Activated CD4-positive, alpha-beta T cell treated with anti-CD3 and anti-CD28 coated beads, Interleukin-2, amount 50 U/mL, for 24 hours (primary cell): Measurements from ENCODE around the gene SH2B3.
A peak's percentile ranks its signal among the peaks of the same experiment; 100 is the strongest.
"Not testable (repeated sequence)": the region's sequence is repeated elsewhere in the genome, so short reads cannot be mapped to it uniquely, and the experiment has no call there.

Experiments
- DNase-seq, 2 donors: peaks; one replicate each; pipeline ENCODE4 v3.0.0-alpha.2; 2020; ENCODE audit warnings: low read depth in 1 of 2, low spot score in 1 of 2

The SH2B3 gene

DNA sequence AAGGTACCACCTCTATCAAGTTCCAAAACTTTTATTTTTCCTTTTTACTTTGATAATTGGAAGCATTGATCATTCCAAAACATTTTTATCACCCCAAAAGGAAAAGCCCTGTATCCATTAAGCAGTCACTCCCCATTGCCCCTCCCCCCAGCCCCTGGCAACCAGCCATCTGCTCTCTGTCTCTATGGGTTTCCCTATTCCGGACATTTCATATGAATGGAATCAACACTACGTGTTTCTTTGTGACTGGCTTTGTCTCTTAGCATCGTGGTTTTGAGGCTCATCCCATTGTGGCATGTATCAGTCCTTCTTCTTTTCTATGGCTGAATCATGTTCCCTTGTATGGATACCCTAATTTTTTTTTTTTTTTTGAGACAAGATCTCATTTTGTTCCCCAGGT lies 18.8 kb upstream of the SH2B3 start:
- no peak for DNase-seq

DNA sequence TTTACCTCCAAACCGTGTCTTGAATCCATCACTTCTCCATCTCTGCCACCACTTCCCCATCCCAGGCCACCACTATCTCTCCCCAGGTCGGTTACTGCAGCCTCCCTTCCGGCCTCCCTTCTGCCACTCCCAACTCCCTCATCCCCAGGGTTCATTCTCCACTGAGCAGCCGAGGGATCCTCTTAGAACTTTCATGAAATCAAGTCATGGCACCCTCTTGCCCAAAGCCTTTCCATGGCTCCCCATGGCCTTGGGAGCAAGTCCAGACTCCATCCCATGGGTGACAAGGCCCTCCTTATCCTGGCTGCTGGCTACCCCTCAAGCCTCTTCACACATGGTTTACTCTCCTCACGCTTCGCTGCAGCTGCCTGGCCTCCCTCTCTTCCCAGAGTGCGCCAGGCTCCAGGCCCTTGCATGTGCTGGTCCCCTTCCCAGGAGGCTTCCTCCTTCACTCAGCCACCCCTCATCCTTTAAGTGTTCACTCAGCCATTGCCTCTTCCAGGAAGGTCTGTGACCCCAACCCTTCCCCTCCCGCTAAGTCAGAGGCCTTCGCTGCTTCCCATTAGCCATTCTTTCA lies 17.9 kb upstream of the SH2B3 start:
- no peak for DNase-seq

DNA sequence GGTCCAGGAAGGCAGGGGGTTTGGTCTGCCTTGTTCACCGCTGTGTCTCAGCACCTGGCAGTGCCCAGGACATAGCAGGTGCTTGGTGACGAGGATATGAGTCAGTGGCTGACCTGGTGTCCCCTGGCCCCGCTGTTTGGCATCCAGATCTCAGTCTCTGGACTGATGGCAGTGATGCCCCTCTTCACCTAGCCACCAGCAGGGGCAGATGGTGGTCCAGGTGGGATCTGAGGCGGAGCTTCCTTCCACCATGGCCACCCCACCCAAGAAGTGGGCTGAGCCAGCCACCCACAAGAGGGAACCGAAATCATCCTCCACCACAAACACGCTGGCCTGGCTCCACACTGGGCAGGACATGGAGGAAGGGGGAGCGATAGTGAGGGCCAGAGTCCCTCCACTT lies 16.1 kb upstream of the SH2B3 start:
- no peak for DNase-seq

- no peak for DNase-seq
Measured at GRCh38 chr12:111390910-111391309, 14.8 kb upstream of the SH2B3 start.

- no peak for DNase-seq
Measured at GRCh38 chr12:111393700-111394300, 11.9 kb upstream of the SH2B3 start.

DNA sequence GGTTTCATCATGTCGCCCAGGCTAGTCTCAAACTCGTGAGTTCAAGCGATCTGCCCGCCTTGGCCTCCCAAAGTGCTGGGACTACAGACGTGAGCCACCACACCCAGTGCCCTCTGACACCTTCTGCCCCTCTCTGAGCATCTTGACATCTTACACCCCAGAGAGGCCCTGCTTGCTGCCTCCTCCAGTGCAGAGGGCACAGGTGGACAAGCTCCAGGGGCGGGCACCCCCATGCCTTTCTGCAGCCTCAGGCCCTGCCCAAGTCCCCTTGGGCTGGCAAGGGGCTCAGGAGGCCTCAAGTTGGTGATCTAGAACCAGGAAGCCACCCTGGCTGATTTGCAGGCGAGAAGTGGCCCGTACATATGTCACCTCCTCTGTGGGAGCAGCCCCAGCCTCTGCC lies 11.2 kb upstream of the SH2B3 start:
- DNase-seq, result no peak

DNA sequence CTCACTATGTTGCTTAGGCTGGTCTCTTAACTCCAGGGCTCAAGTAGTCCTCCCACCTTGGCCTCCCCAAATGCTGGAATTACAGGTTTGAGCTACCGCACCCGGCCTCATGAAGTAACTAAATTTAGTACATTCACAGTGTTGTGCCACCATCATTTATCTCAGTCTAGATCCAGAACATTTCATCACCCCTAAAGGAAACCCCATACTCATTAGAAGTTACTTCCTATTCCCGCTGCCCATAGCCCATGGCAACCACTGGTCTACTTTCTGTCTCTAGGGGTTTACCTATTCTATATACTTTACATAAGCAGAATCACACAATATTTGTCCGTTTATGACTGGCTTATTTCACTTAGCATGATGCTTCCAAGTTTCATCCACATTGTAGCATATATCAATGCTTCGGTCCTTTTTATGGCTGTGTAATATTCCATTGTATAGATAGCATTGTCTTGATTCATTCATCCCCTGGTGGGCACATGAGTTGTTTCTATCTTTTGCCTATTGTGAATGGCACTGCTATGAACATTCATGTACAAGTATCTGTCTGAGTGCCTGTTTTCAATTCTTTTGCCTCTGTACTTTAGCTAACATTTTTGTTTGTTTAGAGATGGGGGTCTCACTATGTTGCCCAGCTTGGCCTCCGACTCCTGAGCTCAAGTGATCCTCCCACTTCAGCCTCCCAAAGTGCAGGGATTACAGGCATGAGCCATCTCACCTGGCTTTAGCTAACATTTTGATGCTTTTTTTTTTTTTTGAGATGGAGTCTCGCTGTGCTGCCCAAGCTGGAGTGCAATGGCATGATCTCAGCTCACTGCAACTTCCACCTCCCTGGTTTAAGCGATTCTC lies 10.2 kb upstream of the SH2B3 start:
- DNase-seq, result no peak

DNA sequence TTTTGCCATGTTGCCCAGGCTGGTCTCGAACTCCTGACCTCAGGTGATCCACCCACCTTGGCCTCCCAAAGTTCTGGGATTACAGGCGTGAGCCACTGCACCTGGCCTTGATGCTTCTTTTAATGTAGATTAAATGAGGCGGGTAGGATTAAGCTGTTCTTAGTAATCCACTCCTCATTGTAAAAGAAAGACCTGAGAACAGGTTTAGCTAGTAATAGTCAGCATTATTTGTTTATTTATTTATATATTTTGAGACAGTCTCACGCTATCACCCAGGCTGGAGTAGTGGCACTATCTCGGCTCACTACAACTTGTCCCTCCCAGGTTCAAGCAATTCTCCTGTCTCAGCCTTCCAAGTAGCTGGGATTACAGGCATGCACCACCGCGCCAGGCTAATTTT lies 9.5 kb upstream of the SH2B3 start:
- DNase-seq, result not testable (repeated sequence)

- DNase-seq, result peak; percentile 78 to 84
Measured at GRCh38 chr12:111396726-111397445, 8.8 kb upstream of the SH2B3 start.

DNA sequence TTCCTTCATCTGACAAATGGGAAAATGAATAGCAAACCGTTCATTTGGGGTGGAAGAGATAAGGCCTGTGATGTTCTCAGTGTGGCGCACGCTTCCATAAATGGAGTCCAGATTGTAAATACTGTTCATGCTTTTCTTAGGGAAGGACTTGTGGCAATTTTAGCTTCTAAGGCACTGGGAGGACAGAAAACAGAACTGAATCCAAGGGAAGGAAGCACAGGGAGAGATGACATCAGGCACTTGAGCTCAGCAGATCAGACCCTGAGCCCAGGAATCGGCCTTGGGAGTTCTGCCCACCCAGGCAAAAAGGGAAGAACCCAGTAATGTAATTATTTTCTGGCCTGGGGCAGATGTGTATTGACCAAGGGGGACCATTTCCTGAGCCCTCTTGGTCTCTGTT lies 7.2 kb upstream of the SH2B3 start:
- DNase-seq, result no peak

DNA sequence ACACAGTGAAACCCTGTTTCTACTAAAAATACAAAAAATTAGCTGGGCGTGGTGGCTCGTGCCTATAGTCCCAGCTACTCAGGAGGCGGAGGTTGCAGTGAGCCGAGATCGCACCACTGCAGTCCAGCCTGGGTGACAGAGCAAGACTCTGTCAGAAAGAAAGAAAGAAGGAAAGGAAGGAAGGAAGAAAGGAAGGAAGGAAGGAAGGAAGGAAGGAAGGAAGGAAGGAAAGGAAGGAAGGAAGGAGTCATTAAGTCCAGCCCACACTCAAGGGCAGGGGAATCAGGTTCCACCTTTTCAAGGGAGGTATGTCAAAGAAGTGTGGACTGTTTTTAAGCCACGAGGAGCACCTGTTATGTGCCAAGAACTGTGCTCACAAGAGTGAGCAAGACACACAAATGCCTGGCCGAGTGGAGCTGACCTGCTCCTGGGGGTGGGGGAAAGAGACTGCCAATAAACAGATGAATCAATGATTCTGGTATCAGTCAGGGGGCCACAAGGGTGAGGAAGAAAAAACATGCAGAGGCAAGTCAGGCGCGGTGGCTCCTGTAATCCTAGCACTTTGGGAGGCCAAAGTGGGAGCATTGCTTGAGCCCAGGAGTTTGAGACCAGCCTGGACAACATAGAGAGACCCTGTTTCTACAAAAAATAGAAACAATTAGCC lies 5.8 kb upstream of the SH2B3 start:
- DNase-seq, result not testable (repeated sequence)

GRCh38 chr12:111401167-111401605 lies 4.5 kb upstream of the SH2B3 start:
- no peak for DNase-seq

- DNase-seq, result not testable (repeated sequence)
Measured at GRCh38 chr12:111402490-111402824, 3.3 kb upstream of the SH2B3 start.

DNA sequence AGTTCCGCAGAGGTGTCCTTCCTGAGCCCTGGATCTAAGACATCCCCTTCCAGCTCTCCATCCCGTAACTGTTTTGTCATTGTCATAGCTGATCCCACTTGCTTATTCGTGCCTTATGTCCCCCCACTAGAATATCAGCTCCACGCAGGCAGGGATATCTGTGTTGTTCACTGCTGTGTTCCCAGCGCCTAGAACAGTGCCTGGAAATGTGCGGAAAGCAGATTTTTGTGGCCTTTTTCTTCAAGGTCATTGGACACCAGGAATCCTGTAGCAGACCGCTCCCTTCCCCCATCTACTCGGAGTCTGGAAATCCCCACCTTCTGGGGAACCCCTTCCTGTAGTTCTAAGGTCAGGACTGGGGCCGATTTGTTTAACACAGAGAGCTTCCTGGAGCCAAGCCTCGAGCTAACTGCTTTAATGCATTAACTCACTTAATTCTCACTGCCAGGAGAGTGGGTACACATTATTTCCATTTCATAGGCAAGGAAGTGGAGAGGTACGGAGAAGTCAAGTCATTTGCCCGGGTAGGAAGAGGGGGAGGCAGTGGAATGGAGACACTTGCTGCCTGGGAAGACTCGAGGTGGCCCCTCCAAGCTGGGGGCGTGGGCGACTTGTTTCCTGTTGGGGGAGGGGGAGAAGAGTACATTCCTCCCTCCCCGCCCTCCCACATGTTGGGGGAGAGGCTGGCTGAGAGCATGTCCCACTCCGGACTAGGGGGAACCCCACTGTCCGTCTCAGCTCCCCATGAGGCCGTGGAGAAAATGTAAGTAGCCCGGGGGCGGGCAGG lies 1.2 kb upstream of the SH2B3 start:
- peak; percentile 64 to 65 for DNase-seq

GRCh38 chr12:111405149-111405858 lies 419 bp upstream of the SH2B3 start:
- DNase-seq, result peak; percentile 98 to 99

DNA sequence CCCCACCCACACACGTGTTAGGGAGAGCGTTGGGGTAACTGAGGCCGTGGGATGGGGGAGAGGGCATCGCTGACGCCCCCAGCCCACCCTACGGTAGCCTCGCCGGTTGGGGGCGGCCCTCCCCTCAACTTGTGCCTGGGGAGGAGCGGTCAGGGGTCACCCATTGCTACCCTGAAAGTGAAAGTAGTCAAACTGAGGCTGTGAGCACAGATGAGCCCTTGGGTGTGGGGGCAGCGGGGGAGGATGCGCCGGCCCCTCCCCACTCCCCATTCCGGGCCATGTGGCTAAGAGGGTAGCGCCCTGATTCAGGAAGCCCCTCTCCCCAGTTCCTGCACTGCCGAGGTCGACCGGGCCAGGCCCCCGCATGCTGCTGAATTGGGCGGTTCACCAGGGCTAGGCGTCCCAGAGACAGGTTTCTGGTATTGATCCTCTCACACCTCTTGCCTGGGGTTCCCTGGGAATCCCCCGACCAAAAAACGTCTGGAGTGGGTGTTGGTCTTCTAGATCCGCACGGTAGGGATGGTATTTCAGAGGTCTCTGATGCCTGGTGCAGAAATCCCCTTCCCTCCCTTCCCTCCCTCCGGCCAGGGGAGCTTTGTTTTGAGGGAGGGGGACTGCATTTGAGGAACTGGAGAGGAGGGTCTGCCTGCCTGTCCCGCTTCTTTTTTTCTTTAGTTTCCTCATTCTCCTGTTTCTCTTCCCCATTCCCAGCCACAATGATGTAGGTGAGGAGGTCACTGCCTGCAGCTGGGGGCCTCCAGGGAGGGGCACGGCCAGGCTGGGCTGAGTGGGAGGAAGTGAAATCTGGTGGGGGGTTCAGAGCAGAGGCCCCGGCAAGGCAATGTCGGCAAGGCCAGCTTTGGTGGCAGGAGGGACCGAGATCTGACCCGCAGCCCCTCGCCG lies 1.0 kb downstream of the SH2B3 start:
- DNase-seq, result peak in 1 of 2 donors; percentile 40

DNA sequence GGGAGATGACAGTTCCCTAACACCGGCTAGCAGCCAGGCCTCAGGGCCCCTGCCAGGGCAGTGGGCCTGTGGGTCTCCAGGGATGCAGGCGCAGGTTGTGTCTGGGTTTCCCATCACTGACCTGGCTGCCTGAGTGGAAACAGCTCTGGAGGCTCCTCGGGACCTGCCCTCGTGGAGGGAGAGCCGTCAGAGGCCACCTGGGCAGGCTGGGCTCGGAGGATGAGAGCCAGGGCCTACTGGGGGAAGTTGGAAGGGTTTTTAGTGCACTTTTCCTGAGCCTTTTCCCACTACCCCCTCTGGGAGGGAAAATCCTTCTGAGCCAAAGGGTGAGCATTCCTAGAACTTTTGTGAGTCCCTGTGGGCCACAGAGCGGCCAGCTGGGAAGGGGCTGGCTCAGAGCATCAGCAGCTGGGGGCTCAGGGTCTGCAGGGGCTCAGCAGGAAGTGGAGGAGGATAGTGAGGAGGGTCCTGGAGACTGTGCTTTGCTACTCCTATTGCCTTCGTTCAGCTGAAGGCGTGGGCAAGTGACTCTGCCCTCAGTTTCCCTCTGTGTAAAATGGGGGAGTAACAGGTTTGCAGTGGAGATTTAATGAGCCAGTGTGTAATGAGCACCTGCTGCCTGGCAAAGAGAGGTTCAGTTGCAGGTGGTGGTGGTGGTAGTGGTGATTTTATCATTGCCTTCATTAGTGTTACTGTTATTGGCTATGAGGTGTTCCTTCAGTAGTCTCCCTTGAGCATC lies 1.8 kb downstream of the SH2B3 start:
- DNase-seq, result no peak

GRCh38 chr12:111408116-111408440 lies 2.4 kb downstream of the SH2B3 start:
- no peak for DNase-seq
